ENCODE measurements around the gene PGAP6. TPM values are rescaled to one million over a fixed set of nuclear protein-coding genes. Genes with fewer than 3 reads are reported as not detected.

Gene PGAP6
- total and polyA plus RNA-seq, 9 of the 15 experiments (the other 6 are each of a cell fraction or from before 2014, with no cell fraction given): 0.45 to 50.2 (median 39.3) TPM

DNA sequence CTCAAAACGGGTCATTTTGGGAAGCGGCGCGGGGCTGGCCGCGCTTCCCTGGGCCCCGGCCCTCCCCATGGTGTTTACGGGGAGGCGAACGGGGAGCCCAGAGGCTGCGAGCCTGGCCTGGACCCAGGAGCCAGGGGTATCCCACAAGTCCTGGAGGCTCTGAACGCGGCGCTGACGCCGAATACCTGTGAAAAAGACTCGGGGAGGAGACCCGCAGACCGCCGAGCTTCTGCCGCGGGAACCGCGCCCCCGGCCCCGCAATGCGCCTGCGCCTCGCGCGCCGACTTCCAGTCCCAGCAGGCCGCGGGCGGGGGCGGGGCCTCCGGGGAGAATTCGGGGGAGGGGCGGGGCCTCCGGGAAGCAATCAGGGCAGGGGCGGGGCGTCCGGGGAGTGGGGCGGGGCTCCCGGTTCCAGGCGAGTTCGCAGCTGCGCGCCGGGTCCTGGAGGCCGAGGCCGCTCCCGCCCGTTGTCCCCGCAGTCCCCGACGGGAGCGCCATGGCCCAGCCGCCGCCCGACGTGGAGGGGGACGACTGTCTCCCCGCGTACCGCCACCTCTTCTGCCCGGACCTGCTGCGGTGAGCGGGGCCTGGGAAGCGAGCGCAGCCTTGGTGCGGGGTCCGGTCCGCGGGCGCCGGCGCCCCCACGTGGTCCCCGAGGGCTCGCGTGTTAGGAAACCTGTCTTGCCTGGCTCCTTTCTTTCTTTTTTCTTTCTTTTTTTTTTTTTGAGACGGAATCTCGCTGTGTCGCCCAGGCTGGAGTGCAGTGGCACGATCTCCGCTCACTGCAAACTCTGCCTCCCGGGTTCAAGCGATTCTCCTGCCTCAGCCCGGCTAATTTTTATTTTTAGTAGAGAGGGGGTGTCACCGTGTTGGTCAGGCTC lies 19.9 kb upstream of the PGAP6 start, which contains the start of gene DECR2 (continued):
- no peak for TF ChIP-seq SP2 (IDR thresholded peaks at IDR 0.05; ENCODE audit: extremely low read depth, low read depth, low read length, poor library complexity, severe bottlenecking)
- TF ChIP-seq RAD21 (CRISPR knock-in tag; conservative IDR thresholded peaks at IDR 0.05 in 1 of 2, IDR thresholded peaks at IDR 0.05 in 1 of 2): peak; percentile 52 to 62
- TF ChIP-seq, protein P1, sequence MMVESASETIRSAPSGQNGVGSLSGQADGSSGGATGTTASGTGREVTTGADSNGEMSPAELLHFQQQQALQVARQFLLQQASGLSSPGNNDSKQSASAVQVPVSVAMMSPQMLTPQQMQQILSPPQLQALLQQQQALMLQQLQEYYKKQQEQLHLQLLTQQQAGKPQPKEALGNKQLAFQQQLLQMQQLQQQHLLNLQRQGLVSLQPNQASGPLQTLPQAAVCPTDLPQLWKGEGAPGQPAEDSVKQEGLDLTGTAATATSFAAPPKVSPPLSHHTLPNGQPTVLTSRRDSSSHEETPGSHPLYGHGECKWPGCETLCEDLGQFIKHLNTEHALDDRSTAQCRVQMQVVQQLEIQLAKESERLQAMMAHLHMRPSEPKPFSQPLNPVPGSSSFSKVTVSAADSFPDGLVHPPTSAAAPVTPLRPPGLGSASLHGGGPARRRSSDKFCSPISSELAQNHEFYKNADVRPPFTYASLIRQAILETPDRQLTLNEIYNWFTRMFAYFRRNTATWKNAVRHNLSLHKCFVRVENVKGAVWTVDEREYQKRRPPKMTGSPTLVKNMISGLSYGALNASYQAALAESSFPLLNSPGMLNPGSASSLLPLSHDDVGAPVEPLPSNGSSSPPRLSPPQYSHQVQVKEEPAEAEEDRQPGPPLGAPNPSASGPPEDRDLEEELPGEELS (CRISPR knock-in tag; IDR thresholded peaks at IDR 0.05; ENCODE audit: borderline replicate concordance): no peak
- 0 out of 2 replicates have a peak, but pooled peaks have one; percentile 38 for TF ChIP-seq KLF13 (tag; IDR thresholded peaks at IDR 0.05; ENCODE audit: borderline replicate concordance, low read depth)
- TF ChIP-seq U2AF1 (optimal IDR thresholded peaks at IDR 0.05; ENCODE audit: low read depth, low read length): peak; percentile 87
- peak; percentile 27; the same call in 1 of the 2 replicates for TF ChIP-seq SMARCE1 (IDR thresholded peaks at IDR 0.05)
- TF ChIP-seq, protein P2, sequence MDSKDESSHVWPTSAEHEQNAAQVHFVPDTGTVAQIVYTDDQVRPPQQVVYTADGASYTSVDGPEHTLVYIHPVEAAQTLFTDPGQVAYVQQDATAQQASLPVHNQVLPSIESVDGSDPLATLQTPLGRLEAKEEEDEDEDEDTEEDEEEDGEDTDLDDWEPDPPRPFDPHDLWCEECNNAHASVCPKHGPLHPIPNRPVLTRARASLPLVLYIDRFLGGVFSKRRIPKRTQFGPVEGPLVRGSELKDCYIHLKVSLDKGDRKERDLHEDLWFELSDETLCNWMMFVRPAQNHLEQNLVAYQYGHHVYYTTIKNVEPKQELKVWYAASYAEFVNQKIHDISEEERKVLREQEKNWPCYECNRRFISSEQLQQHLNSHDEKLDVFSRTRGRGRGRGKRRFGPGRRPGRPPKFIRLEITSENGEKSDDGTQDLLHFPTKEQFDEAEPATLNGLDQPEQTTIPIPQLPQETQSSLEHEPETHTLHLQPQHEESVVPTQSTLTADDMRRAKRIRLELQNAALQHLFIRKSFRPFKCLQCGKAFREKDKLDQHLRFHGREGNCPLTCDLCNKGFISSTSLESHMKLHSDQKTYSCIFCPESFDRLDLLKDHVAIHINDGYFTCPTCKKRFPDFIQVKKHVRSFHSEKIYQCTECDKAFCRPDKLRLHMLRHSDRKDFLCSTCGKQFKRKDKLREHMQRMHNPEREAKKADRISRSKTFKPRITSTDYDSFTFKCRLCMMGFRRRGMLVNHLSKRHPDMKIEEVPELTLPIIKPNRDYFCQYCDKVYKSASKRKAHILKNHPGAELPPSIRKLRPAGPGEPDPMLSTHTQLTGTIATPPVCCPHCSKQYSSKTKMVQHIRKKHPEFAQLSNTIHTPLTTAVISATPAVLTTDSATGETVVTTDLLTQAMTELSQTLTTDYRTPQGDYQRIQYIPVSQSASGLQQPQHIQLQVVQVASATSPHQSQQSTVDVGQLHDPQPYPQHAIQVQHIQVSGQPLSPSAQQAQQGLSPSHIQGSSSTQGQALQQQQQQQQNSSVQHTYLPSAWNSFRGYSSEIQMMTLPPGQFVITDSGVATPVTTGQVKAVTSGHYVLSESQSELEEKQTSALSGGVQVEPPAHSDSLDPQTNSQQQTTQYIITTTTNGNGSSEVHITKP (IDR thresholded peaks at IDR 0.05; ENCODE audit: partially characterized antibody): no peak
- TF ChIP-seq SMAD2 (IDR thresholded peaks at IDR 0.05; ENCODE audit: low read depth, low read length): no peak
- peak; percentile 28; the same call in 1 of the 2 replicates for TF ChIP-seq GTF2E2 (tag; IDR thresholded peaks at IDR 0.05)
- TF ChIP-seq, protein P3, sequence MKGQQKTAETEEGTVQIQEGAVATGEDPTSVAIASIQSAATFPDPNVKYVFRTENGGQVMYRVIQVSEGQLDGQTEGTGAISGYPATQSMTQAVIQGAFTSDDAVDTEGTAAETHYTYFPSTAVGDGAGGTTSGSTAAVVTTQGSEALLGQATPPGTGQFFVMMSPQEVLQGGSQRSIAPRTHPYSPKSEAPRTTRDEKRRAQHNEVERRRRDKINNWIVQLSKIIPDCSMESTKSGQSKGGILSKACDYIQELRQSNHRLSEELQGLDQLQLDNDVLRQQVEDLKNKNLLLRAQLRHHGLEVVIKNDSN (CRISPR knock-in tag; IDR thresholded peaks at IDR 0.05): peak; percentile 79
- 0 out of 2 replicates have a peak, but pooled peaks have one; percentile 47 for TF ChIP-seq TRIM28 (IDR thresholded peaks at IDR 0.05)
- TF ChIP-seq, protein P4, sequence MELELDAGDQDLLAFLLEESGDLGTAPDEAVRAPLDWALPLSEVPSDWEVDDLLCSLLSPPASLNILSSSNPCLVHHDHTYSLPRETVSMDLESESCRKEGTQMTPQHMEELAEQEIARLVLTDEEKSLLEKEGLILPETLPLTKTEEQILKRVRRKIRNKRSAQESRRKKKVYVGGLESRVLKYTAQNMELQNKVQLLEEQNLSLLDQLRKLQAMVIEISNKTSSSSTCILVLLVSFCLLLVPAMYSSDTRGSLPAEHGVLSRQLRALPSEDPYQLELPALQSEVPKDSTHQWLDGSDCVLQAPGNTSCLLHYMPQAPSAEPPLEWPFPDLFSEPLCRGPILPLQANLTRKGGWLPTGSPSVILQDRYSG (tag; conservative IDR thresholded peaks at IDR 0.05; ENCODE audit: low read depth): no peak
- TF ChIP-seq POLR2AphosphoS5 (IDR thresholded peaks at IDR 0.05; ENCODE audit: control insufficient read depth, insufficient read depth, low read depth, low read length): 0 out of 2 replicates have a peak, but pooled peaks have one; percentile 45
- peak; percentile 80 for TF ChIP-seq ELF2 (CRISPR knock-in tag; IDR thresholded peaks at IDR 0.05)
- peak; percentile 81 for TF ChIP-seq SUPT5H (IDR thresholded peaks at IDR 0.05)
- TF ChIP-seq ARID2 (IDR thresholded peaks at IDR 0.05): peak; percentile 37; the same call in 1 of the 2 replicates
- no peak for TF ChIP-seq NR1H2 (CRISPR knock-in tag; IDR thresholded peaks at IDR 0.05)
- peak; percentile 18 for TF ChIP-seq CREM (IDR thresholded peaks at IDR 0.05; ENCODE audit: low read depth)
- TF ChIP-seq CTBP1 (IDR thresholded peaks at IDR 0.05; ENCODE audit: borderline replicate concordance): peak; percentile 51

All from K562 (cell line).